Measurements from ENCODE around the gene TBCEL. TPM values are rescaled to one million over a fixed set of nuclear protein-coding genes. Genes with fewer than 3 reads are reported as not detected.
A peak's percentile ranks its signal among the peaks of the same experiment; 100 is the strongest.

TBCEL gene
- total RNA-seq, 1 donor from 2014 or later, result 36.5 TPM

DNA sequence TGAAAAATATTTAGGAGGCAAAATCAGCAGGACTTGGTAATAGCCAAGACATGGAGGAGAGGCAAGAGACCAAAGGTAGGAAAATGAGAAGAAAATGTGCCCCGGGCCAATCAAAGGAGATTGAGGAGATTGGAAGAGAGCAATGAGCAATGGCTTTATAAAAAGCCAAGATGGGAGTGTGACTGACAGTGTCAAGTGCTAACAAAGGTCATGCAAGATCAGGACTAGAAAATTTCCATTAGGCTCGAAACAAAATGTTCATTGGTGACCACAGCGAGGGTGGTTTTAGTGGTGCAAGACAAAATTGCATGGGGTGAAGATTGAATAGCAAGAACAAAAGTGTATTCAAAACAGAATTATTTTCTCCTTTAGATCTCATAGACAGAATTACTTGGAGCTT lies 45.2 kb upstream of the TBCEL start:
- Mint-ChIP-seq H3K9me3 (ENCODE audit: unreplicated experiment) (no peaks in the 10 kb centered on the region), H3K27me3 (ENCODE audit: unreplicated experiment) (peaks cover 2% of the 10 kb centered on the region), H3K36me3 (ENCODE audit: unreplicated experiment) (no peaks in the 10 kb centered on the region), H3K4me3 (ENCODE audit: unreplicated experiment) (no peak overlapping the region), H3K4me1 (ENCODE audit: low read depth, unreplicated experiment) (peaks cover 1% of the 10 kb centered on the region), H3K27ac (ENCODE audit: unreplicated experiment) (no peak overlapping the region)
- TF ChIP-seq, protein P1, sequence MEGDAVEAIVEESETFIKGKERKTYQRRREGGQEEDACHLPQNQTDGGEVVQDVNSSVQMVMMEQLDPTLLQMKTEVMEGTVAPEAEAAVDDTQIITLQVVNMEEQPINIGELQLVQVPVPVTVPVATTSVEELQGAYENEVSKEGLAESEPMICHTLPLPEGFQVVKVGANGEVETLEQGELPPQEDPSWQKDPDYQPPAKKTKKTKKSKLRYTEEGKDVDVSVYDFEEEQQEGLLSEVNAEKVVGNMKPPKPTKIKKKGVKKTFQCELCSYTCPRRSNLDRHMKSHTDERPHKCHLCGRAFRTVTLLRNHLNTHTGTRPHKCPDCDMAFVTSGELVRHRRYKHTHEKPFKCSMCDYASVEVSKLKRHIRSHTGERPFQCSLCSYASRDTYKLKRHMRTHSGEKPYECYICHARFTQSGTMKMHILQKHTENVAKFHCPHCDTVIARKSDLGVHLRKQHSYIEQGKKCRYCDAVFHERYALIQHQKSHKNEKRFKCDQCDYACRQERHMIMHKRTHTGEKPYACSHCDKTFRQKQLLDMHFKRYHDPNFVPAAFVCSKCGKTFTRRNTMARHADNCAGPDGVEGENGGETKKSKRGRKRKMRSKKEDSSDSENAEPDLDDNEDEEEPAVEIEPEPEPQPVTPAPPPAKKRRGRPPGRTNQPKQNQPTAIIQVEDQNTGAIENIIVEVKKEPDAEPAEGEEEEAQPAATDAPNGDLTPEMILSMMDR (IDR thresholded peaks at IDR 0.05; ENCODE audit: partially characterized antibody, unreplicated experiment), result no peak
- DNase-seq, result no peak

DNA sequence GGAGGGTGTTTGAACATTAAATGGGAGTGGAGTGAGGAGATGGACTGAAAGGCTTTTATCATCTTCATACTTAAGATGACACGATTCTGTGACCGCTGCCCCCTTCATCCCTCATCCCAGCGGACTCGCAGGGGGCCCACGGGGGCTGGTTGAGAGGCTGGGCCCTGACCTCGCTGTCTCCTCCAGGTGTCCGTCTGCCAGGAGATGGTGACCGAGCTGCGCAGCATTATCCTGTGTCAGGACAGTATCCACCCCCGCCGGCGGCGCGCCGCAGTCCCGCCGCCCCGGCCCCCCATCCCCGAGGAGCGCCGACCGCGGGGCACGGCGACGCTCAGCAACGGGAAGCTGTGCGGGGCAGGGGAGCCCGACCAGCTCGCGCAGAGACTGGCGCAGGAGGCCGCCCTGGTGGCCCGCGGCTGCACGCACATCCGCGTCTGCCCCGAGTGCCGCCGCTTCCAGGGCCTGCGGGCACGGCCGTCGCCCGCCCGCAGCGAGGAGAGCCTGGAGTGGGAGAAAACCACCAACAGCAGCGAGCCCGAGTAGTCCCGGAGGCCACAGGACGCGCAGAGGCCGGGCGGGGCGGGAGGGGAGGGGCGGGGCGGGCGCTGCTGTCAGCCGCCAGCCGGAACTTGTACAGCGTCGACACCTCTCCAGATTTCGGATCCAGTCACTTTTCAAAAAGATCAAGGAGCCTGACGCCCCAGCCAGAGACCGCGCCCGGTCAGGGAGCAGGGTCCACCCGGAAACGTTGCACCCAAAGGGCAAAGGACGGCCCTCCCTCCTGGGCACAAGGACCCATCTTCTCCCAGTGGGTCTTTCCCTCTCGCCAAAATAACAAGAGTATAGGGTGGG lies 38.0 kb upstream of the TBCEL start:
- Mint-ChIP-seq H3K4me3 (ENCODE audit: unreplicated experiment) (peak overlapping the region; percentile 89), H3K36me3 (ENCODE audit: unreplicated experiment) (peaks cover 4% of the 10 kb centered on the region), H3K27ac (ENCODE audit: unreplicated experiment) (no peak overlapping the region), H3K9me3 (ENCODE audit: unreplicated experiment) (peaks cover 3% of the 10 kb centered on the region), H3K4me1 (ENCODE audit: low read depth, unreplicated experiment) (peaks cover 4% of the 10 kb centered on the region), H3K27me3 (ENCODE audit: unreplicated experiment) (peaks cover 4% of the 10 kb centered on the region)
- DNase-seq, result peak; percentile 78
- TF ChIP-seq, protein P1 (IDR thresholded peaks at IDR 0.05; ENCODE audit: partially characterized antibody, unreplicated experiment), result peak; percentile 51

DNA sequence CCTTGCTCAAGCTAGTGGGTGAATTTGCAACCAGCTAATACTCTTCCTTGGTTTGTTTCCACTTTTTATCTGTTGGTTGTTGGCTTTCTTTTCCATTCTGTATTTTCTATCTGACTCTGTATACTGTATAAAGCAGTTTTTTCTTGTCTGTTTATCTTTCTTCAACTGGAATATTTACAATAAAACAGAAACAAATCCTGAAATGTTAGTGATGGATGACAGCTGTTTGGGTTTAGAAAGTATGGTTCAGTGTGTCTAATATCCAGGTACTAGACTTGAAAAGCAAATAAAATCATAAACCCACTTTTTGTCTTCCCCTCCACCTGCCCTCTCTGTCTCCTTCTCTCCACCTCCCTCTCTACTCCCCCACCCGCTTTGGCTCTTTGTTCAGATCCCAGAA lies 35.3 kb upstream of the TBCEL start:
- peaks cover 4% of the 10 kb centered on the region for H3K27me3 Mint-ChIP-seq (ENCODE audit: unreplicated experiment)
- H3K4me3 Mint-ChIP-seq (ENCODE audit: unreplicated experiment), result no peak overlapping the region
- no peak overlapping the region for H3K27ac Mint-ChIP-seq (ENCODE audit: unreplicated experiment)
- no peak for DNase-seq
- TF ChIP-seq, protein P1 (IDR thresholded peaks at IDR 0.05; ENCODE audit: partially characterized antibody, unreplicated experiment), result no peak
- peaks cover 3% of the 10 kb centered on the region for H3K9me3 Mint-ChIP-seq (ENCODE audit: unreplicated experiment)
- peaks cover 4% of the 10 kb centered on the region for H3K36me3 Mint-ChIP-seq (ENCODE audit: unreplicated experiment)
- H3K4me1 Mint-ChIP-seq (ENCODE audit: low read depth, unreplicated experiment), result peaks cover 4% of the 10 kb centered on the region

DNA sequence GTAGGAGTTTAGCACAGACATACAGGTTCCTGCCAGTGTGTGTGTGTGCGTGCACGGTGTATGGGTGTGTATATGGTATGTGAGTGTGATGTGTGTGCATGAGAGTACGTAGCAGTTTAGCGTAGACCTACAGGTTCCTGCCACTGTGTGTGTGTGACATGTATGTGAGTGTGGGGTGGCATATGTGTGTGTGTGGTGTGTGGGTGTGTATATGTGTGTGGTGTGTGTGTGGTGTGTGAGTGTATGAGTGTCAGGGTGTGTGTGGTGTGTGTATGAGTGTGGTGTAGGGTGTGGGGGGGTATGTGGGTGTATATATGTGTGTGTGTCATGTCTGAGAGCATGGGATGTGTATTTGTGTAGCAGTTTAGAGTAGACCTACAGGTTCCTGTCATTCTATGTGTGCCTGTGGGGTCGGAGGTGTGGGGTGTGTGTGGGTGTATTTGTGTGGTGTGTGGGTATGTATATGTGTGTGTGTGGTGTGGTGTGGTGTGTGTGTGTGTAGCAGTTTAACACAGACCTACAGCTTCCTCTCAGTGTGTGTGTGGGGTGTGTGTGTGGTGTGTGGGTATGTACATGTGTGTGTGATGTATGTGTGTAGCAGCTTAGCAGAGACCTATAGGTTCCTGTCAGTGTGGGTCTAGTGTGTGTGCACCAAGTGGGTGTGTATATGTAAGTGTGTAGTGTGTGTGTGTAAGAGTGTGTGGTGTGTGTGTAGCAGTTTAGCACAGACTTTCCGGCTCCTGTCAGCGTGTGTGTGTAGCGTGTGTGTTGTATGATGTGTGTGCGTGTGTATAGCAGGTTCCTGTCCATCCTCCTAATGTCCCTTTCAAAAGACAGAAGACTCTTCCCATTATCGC lies 31.8 kb upstream of the TBCEL start:
- no peaks in the 10 kb centered on the region for H3K27me3 Mint-ChIP-seq (ENCODE audit: unreplicated experiment)
- H3K36me3 Mint-ChIP-seq (ENCODE audit: unreplicated experiment), result no peaks in the 10 kb centered on the region
- no peak overlapping the region for H3K4me3 Mint-ChIP-seq (ENCODE audit: unreplicated experiment)
- H3K4me1 Mint-ChIP-seq (ENCODE audit: low read depth, unreplicated experiment), result no peaks in the 10 kb centered on the region
- no peak for DNase-seq
- H3K27ac Mint-ChIP-seq (ENCODE audit: unreplicated experiment), result no peak overlapping the region
- H3K9me3 Mint-ChIP-seq (ENCODE audit: unreplicated experiment), result no peaks in the 10 kb centered on the region
- TF ChIP-seq, protein P1 (IDR thresholded peaks at IDR 0.05; ENCODE audit: partially characterized antibody, unreplicated experiment), result no peak
